ENCODE data around the gene FOXP1. TPM values are rescaled to one million over a fixed set of nuclear protein-coding genes. Genes with fewer than 3 reads are reported as not detected.

The FOXP1 gene
- total RNA-seq, 2 experiments from 2014 or later, result 493 to 508 TPM

DNA sequence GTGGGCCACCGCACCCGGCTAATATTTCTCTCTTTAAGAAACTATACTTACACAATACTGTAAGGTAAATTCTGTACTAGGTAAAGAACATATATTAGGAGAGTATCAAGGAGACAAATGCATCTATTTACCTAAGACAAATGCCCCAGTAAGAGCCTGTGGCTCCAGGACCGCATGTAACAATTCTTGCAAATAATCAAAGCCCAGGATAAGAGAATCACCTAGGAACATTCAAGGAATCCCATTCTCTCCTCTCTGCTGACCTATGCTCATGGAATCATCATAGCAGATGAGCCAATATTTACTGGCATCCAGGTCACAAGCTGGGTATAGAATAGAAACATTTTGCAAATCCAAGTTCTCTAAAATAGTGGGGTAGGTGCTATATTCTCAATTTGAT, 347.7 kb downstream of the FOXP1 start:
- peak overlapping the region; percentile 27 for H3K27ac Mint-ChIP-seq

DNA sequence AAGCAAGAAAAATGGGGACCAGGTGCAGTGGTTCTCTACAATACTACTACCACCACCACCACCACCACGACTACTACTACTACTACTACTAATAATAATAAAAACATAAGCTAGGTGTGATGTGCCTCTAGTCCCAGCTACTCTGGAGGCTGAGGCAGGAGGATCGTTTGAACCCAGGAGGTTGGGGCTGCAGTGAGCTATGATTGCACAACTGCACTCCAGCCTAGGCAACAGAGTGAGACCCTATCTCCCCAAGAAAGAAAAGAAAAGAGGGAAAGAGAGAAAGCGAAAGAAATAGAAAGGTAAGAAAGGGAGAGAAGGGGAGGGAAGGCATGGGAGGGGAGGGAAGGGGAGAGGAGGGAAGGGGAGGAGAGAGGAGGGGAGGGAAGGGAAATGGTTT, 350.6 kb downstream of the FOXP1 start:
- H3K27ac Mint-ChIP-seq, result no peak overlapping the region
- no peaks in the 10 kb centered on the region for H3K27me3 Mint-ChIP-seq
- H3K4me3 Mint-ChIP-seq, result no peak overlapping the region
- peaks cover 50% of the 10 kb centered on the region for H3K36me3 Mint-ChIP-seq (ENCODE audit: low read depth)
- Histone ChIP-seq H3K4me1 (ENCODE audit: insufficient read depth, low read length) (peaks cover 5% of the 10 kb centered on the region), H3K36me3 (ENCODE audit: insufficient read depth, low read length) (no peaks in the 10 kb centered on the region), H3K27ac (ENCODE audit: low read depth in 1 of 2, low read length in 2 of 2) (no peak overlapping the region), H3K9me3 (ENCODE audit: control insufficient read depth in 1 of 2, insufficient read depth in 1 of 2, low read length in 2 of 2) (peaks cover 0 to 10% of the 10 kb centered on the region in 2 experiments), H3K27me3 (ENCODE audit: control insufficient read depth in 1 of 2, insufficient read depth in 2 of 2, low read length in 2 of 2) (no peaks in the 10 kb centered on the region), H3K4me3 (ENCODE audit: low read length) (no peak overlapping the region)
- intact Hi-C loops (cut with DNase I, micrococcal nuclease), result no loop called here
- CTCF ChIA-PET, result interaction anchor here (0.7 to 0.9 kb wide), 3 partner anchors 9 to 45 kb away, joined by 3 read pairs; no protein-coding TSS in a partner anchor
- no peak for DNase-seq
- peaks cover 2% of the 10 kb centered on the region for H3K9me3 Mint-ChIP-seq
- TF ChIP-seq, protein P1, sequence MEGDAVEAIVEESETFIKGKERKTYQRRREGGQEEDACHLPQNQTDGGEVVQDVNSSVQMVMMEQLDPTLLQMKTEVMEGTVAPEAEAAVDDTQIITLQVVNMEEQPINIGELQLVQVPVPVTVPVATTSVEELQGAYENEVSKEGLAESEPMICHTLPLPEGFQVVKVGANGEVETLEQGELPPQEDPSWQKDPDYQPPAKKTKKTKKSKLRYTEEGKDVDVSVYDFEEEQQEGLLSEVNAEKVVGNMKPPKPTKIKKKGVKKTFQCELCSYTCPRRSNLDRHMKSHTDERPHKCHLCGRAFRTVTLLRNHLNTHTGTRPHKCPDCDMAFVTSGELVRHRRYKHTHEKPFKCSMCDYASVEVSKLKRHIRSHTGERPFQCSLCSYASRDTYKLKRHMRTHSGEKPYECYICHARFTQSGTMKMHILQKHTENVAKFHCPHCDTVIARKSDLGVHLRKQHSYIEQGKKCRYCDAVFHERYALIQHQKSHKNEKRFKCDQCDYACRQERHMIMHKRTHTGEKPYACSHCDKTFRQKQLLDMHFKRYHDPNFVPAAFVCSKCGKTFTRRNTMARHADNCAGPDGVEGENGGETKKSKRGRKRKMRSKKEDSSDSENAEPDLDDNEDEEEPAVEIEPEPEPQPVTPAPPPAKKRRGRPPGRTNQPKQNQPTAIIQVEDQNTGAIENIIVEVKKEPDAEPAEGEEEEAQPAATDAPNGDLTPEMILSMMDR (IDR thresholded peaks at IDR 0.05), result no peak
- H3K4me1 Mint-ChIP-seq (ENCODE audit: low read depth), result peaks cover 72% of the 10 kb centered on the region
- POLR2A ChIA-PET, result interaction anchor here (0.6 to 1.5 kb wide), 2 partner anchors 145 to 351 kb away, joined by 3 to 4 read pairs; no protein-coding TSS in a partner anchor
- ATAC-seq (ENCODE audit: poor library complexity), result no peak

More for the DNA sequence above, 347.7 kb downstream of the FOXP1 start:
- H3K9me3 Mint-ChIP-seq, result peaks cover 2% of the 10 kb centered on the region
- Histone ChIP-seq H3K27me3 (ENCODE audit: control insufficient read depth in 1 of 2, insufficient read depth in 2 of 2, low read length in 2 of 2) (no peaks in the 10 kb centered on the region), H3K4me3 (ENCODE audit: low read length) (no peak overlapping the region), H3K27ac (ENCODE audit: low read depth in 1 of 2, low read length in 2 of 2) (no peak overlapping the region), H3K36me3 (ENCODE audit: insufficient read depth, low read length) (peaks cover 4% of the 10 kb centered on the region), H3K4me1 (ENCODE audit: insufficient read depth, low read length) (no peaks in the 10 kb centered on the region), H3K9me3 (ENCODE audit: control insufficient read depth in 1 of 2, insufficient read depth in 1 of 2, low read length in 2 of 2) (peaks cover 0 to 10% of the 10 kb centered on the region in 2 experiments)
- no peak overlapping the region for H3K4me3 Mint-ChIP-seq
- H3K4me1 Mint-ChIP-seq (ENCODE audit: low read depth), result peaks cover 62% of the 10 kb centered on the region
- H3K36me3 Mint-ChIP-seq (ENCODE audit: low read depth), result peaks cover 62% of the 10 kb centered on the region
- H3K27me3 Mint-ChIP-seq, result no peaks in the 10 kb centered on the region
- CTCF ChIA-PET, result no interaction called here
- no peak for DNase-seq
- intact Hi-C loops (cut with DNase I, micrococcal nuclease), result no loop called here
- ATAC-seq (ENCODE audit: poor library complexity), result no peak
- TF ChIP-seq, protein P1 (IDR thresholded peaks at IDR 0.05), result no peak
- POLR2A ChIA-PET, result no interaction called here

DNA sequence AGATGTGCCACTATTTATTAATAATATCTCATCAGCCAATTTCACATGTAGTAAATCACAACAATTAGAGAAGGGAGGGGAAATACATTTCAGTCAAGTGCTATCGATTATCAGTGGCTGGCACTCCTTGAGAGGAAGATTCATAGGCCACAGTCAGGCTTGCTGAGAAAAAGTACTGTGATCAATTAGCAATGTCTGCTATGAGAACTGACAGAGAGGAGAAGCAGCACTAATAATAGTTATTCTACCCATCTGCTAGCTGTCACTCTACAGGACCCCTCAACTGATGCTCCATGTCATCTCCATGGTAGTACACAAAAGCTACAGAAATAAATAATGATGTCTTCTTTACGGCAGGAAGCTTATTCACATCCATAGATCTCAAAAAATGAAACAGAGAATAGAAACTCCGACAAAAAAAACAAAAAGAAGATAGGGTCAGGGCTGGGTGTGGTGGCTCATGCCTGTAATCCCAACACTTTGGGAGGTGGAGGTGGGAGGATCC, 351.3 kb downstream of the FOXP1 start:
- intact Hi-C loops (cut with DNase I, micrococcal nuclease), result no loop called here
- no peaks in the 10 kb centered on the region for H3K36me3 ChIP-seq (ENCODE audit: insufficient read depth, low read length)
- ChIA-PET POLR2A (interaction anchor here (1.3 to 1.5 kb wide), 2 partner anchors 11 to 352 kb away, joined by 4 to 5 read pairs; no protein-coding TSS in a partner anchor), CTCF (interaction anchor here (0.9 kb wide), 1 partner anchor 9 kb away, joined by 3 read pairs; no protein-coding TSS in a partner anchor)
- H3K27me3 ChIP-seq (ENCODE audit: control insufficient read depth in 1 of 2, insufficient read depth in 2 of 2, low read length in 2 of 2), result no peaks in the 10 kb centered on the region
- Mint-ChIP-seq H3K4me3 (no peak overlapping the region), H3K27ac (peak overlapping the region; percentile 87), H3K36me3 (ENCODE audit: low read depth) (peaks cover 43% of the 10 kb centered on the region), H3K27me3 (no peaks in the 10 kb centered on the region), H3K9me3 (peaks cover 2% of the 10 kb centered on the region), H3K4me1 (ENCODE audit: low read depth) (peaks cover 73% of the 10 kb centered on the region)
- no peak overlapping the region for H3K4me3 ChIP-seq (ENCODE audit: low read length)
- H3K4me1 ChIP-seq (ENCODE audit: insufficient read depth, low read length), result peaks cover 8% of the 10 kb centered on the region
- ATAC-seq (ENCODE audit: poor library complexity) (no peak), DNase-seq (no peak)
- no peak overlapping the region for H3K27ac ChIP-seq (ENCODE audit: low read depth in 1 of 2, low read length in 2 of 2)
- TF ChIP-seq, protein P1 (IDR thresholded peaks at IDR 0.05), result no peak
- H3K9me3 ChIP-seq (ENCODE audit: control insufficient read depth in 1 of 2, insufficient read depth in 1 of 2, low read length in 2 of 2), result peaks cover 0 to 10% of the 10 kb centered on the region in 2 experiments
